NB4 (cell line): ENCODE data around the gene CKB.

Source experiments
- POLR2A ChIP-seq: IDR thresholded peaks from 2 replicates; pipeline ENCODE4 v1.6.1; 2011; ENCODE audit warnings: mild to moderate bottlenecking; ENCODE audit not compliant: insufficient read length; ENCODE audit errors: extremely low read depth
- TF ChIP-seq, protein P1 (sequence below): IDR thresholded peaks from one replicate; pipeline ENCODE4 v1.5.1; 2012; ENCODE audit warnings: low read depth, low read length

DNA sequence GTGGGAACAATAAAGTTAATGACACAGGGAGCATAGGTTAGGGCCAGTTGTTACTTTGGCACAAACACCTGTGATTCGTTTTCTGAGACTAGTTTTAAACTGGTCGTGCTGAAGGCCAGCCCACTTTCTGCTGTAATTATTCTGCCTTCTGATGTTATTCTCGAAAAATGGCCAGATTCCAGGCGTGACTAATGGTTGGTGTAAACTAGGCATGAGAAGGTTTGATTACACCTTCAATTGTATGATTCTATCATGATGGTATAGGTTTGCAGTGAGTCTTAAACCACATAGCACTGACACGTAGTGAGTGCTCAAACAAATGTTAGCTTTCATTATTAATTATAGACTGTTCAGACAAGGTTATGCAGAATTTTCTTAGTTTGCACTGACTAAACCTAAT, 39.0 kb downstream of the CKB start:
- no peak for TF ChIP-seq POLR2A
- TF ChIP-seq, protein P1, sequence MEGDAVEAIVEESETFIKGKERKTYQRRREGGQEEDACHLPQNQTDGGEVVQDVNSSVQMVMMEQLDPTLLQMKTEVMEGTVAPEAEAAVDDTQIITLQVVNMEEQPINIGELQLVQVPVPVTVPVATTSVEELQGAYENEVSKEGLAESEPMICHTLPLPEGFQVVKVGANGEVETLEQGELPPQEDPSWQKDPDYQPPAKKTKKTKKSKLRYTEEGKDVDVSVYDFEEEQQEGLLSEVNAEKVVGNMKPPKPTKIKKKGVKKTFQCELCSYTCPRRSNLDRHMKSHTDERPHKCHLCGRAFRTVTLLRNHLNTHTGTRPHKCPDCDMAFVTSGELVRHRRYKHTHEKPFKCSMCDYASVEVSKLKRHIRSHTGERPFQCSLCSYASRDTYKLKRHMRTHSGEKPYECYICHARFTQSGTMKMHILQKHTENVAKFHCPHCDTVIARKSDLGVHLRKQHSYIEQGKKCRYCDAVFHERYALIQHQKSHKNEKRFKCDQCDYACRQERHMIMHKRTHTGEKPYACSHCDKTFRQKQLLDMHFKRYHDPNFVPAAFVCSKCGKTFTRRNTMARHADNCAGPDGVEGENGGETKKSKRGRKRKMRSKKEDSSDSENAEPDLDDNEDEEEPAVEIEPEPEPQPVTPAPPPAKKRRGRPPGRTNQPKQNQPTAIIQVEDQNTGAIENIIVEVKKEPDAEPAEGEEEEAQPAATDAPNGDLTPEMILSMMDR, result no peak
